Bronchial epithelial cell (primary cell): ENCODE results near the gene EIF4B. TPM values are rescaled to one million over a fixed set of nuclear protein-coding genes. Genes with fewer than 3 reads are reported as not detected.
A peak's percentile ranks its signal among the peaks of the same experiment; 100 is the strongest.

Experiments used
- DNase-seq: peaks from one replicate; pipeline ENCODE4 v3.0.0-alpha.2; 2010; ENCODE audit warnings: low read depth
- FAIRE-seq: peaks from 2 replicates; lab custom pipeline; 2011; peaks lifted over from hg19 to GRCh38; lab: Jason Lieb, UNC
- H3K27me3 ChIP-seq: 2 replicates; pipeline ENCODE4 v1.5.1; 2011; ENCODE audit warnings: low read length; ENCODE audit not compliant: control insufficient read depth, insufficient read depth
- H3K36me3 ChIP-seq: 2 replicates; pipeline ENCODE4 v1.5.1; 2011; ENCODE audit warnings: low read length; ENCODE audit not compliant: control insufficient read depth, insufficient read depth
- H3K4me3 ChIP-seq: 2 replicates; pipeline ENCODE4 v1.5.1; 2011; ENCODE audit warnings: mild to moderate bottlenecking, low read depth, low read length, control low read depth
- total RNA-seq: library from RNA; depleted of rRNA; stranded (reverse); fragments of >200 nt; gene quantifications from 2 replicates; pipeline ENCODE4 v1.2.1, GENCODE V29; 2014
- TF ChIP-seq, protein P1 (sequence below): IDR thresholded peaks from 2 replicates; pipeline ENCODE4 v1.5.1; 2011; ENCODE audit warnings: mild to moderate bottlenecking, moderate library complexity, low read length, control low read depth, inconsistent platforms; ENCODE audit not compliant: insufficient read depth, severe bottlenecking

EIF4B gene
- total RNA-seq, 1 donor from 2014 or later, result 2,183 TPM

DNA sequence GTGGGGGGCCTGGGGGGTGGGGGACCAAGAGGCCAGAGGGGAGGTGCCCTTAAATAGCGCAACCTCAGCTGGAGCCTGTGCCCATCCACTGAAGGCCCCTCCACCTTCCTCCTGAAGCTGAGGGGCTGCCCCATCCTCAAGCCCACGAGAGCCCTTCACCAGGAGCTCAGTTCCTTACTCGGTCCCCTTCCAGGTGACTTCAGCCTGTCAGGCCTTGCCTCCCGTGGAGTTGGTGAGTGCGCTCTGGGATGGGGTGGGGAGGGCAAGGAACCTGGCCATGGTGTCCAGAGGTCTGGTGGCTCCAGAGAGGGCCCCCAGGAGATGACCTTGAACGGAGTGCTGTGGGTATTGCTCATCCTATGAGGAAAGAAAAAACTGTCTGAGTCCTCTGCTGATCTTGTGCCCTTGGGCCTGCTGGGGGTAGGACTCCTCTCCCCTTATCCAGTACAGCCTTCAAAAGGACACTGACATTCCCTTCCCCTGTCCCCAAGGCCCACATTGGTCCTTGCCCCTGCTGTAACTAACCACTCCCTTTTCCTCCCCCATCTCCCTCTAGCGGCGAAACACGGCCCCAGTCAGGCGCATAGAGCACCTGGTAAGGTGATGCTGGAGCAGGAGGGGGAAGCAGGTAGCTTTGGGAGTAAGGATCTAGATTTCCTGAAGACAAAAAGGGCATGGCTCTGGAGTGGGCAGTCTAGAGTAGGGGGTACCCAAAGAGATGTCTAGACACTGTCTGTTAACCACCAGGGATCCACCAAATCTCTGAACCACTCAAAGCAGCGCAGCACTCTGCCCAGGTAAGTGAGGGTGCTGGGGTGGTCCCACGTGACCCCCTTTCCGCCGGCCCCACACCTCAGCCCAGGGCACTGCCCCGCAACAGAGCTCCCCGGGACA lies 47.2 kb downstream of the EIF4B start:
- H3K4me3 ChIP-seq, result peak overlapping the region; percentile 64
- TF ChIP-seq, protein P1, sequence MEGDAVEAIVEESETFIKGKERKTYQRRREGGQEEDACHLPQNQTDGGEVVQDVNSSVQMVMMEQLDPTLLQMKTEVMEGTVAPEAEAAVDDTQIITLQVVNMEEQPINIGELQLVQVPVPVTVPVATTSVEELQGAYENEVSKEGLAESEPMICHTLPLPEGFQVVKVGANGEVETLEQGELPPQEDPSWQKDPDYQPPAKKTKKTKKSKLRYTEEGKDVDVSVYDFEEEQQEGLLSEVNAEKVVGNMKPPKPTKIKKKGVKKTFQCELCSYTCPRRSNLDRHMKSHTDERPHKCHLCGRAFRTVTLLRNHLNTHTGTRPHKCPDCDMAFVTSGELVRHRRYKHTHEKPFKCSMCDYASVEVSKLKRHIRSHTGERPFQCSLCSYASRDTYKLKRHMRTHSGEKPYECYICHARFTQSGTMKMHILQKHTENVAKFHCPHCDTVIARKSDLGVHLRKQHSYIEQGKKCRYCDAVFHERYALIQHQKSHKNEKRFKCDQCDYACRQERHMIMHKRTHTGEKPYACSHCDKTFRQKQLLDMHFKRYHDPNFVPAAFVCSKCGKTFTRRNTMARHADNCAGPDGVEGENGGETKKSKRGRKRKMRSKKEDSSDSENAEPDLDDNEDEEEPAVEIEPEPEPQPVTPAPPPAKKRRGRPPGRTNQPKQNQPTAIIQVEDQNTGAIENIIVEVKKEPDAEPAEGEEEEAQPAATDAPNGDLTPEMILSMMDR, result peak; percentile 86
- H3K36me3 ChIP-seq, result peaks cover 11% of the 10 kb centered on the region
- FAIRE-seq (no peak), DNase-seq (peak; percentile 73)
- no peaks in the 10 kb centered on the region for H3K27me3 ChIP-seq

DNA sequence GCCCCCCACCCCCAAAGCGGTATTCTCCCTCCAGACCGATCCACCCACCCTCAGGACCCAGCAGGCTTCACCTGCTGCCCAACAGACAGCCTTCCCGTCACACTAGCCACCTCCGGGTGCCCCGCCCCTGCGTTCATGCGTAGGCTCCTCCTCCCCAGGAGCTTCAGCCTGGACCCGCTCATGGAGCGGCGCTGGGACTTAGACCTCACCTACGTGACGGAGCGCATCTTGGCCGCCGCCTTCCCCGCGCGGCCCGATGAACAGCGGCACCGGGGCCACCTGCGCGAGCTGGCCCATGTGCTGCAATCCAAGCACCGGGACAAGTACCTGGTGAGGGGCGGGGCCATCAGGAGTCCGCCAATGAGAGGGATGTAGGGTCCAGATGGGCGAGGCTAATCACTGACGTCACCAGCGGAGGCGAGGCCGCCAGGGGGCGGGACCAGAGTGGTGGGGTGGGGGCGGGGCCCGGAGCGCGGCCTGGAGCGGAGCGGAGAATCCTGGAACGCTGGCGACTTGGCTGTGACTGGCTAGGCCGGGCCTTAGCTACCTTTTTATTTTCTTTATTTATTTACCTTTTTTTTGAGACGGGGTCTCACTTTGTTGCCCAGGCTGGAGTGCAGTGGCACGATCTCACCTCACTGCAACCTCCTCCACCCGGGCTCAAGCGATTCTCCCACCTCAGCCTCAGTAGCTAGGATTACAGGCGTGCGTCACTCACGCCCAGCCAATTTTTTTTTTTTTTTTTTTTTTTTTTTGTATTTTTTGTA lies 48.0 kb downstream of the EIF4B start:
- TF ChIP-seq, protein P1, result no peak
- Histone ChIP-seq H3K4me3 (peak overlapping the region; percentile 64), H3K27me3 (no peaks in the 10 kb centered on the region), H3K36me3 (peaks cover 11% of the 10 kb centered on the region)
- no peak for FAIRE-seq
- peak; percentile 90 for DNase-seq

DNA sequence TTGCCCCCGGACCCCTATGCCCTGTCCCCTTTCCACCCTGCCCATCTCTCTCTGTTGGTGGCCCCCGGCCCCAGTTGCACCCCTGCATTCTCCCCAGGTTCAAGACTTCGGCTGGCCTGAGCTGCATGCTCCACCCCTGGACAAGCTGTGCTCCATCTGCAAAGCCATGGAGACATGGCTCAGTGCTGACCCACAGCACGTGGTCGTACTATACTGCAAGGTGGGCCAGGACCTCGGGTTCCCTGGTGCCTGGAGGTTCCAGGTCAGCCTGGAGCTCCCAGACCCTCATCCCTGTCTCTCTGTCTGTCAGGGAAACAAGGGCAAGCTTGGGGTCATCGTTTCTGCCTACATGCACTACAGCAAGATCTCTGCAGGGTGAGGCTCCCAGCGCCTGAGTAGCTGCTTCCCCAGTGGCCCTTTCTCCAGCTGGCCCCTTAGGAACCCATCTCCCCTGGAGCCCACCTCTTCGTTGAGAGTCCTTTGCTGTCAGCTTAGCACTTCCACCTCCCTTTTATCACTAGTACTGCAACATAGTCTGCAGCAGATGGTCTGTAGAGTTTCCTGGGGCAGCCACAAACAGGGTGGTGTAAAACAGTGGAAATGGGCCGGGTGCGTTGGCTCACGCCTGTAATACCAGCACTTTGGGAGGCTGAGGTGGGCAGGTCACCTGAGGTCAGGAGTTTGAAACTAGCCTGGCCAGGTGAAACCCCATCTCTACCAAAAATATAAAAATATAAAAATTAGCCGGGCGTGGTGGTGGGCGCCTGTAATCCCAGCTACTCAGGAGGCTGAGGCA lies 49.4 kb downstream of the EIF4B start:
- no peak for DNase-seq
- TF ChIP-seq, protein P1, result no peak
- peaks cover 11% of the 10 kb centered on the region for H3K36me3 ChIP-seq
- no peak for FAIRE-seq
- H3K4me3 ChIP-seq, result no peak overlapping the region
- H3K27me3 ChIP-seq, result no peaks in the 10 kb centered on the region

DNA sequence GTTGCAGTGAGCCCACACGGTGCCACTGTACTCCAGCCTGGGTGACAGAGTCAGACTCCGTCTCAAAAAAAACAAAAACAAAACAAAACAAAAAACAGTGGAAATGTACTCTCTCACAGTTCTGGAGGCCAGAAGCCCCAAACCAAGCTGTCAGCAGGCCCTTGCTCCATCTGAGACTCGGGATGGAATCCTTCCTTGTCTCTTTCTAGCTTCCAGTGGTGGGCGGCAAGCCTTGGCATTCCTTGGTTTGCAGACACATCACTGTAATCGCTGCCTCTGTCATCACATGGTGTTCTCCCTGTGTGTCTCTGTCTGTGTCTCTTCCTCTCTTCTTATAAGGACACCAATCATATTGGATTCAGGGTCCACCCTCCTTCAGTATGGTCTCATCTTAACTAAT lies 50.0 kb downstream of the EIF4B start:
- TF ChIP-seq, protein P1, result no peak
- Histone ChIP-seq H3K36me3 (peaks cover 11% of the 10 kb centered on the region), H3K27me3 (no peaks in the 10 kb centered on the region), H3K4me3 (no peak overlapping the region)
- FAIRE-seq (no peak), DNase-seq (no peak)

DNA sequence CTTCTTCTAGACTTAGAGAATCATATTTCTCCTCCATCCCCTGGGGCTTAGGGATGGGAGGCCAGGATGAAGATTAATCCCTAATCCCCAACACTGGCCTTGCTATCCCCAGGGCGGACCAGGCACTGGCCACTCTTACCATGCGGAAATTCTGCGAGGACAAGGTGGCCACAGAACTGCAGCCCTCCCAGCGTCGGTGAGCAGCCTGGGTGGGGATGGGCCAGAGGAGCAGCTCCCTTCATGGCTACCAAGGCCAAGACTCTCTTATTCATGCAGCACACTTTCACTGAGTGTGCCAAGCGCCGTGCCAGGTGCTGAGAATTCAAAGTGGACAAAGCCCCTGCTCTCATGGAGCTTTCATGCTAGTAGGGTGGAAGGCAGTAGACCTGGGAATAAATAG lies 50.6 kb downstream of the EIF4B start:
- TF ChIP-seq, protein P1, result no peak
- DNase-seq (no peak), FAIRE-seq (peak; percentile 7)
- H3K36me3 ChIP-seq, result peaks cover 9% of the 10 kb centered on the region
- no peaks in the 10 kb centered on the region for H3K27me3 ChIP-seq
- no peak overlapping the region for H3K4me3 ChIP-seq
